GM12878 (cell line): Measurements from ENCODE around the gene GTPBP3. TPM values are rescaled to one million over a fixed set of nuclear protein-coding genes. Genes with fewer than 3 reads are reported as not detected.

ENCODE experiments used
- BMI1 ChIP-seq: fragments of 450-650 bp; IDR thresholded peaks from 2 replicates; pipeline ENCODE4 v1.6.1; 2016; ENCODE audit warnings: mild to moderate bottlenecking, moderate library complexity, borderline replicate concordance
- CHD2 ChIP-seq: IDR thresholded peaks from 2 replicates; pipeline ENCODE4 v1.6.1; 2011; ENCODE audit warnings: low read depth, low read length, improper control_type of control experiment, borderline replicate concordance
- CUX1 ChIP-seq: IDR thresholded peaks from 2 replicates; pipeline ENCODE4 v1.6.1; 2012; ENCODE audit warnings: improper control_type of control experiment, low read depth, low read length; ENCODE audit not compliant: insufficient replicate concordance
- HCFC1 ChIP-seq: fragments of 150-350 bp; IDR thresholded peaks from 2 replicates; pipeline ENCODE4 v1.6.1; 2014; ENCODE audit warnings: low read length
- IKZF2 ChIP-seq, 2 experiments: fragments of 450-650 bp; IDR thresholded peaks; 2 replicates each; pipeline ENCODE4 v1.6.1; 2017; ENCODE audit warnings: mild to moderate bottlenecking in 2 of 2, moderate library complexity in 2 of 2
- MTA3 ChIP-seq: IDR thresholded peaks from 2 replicates; pipeline ENCODE4 v1.6.1; 2012; ENCODE audit warnings: low read length, inconsistent platforms, borderline replicate concordance
- PAX8 ChIP-seq: fragments of 450-650 bp; IDR thresholded peaks from 2 replicates; pipeline ENCODE4 v1.6.1; 2017; ENCODE audit warnings: mild to moderate bottlenecking, moderate library complexity
- PBX3 ChIP-seq: IDR thresholded peaks from 2 replicates; pipeline ENCODE4 v1.6.1; 2011; ENCODE audit warnings: mild to moderate bottlenecking, low read depth, low read length, moderate library complexity; ENCODE audit not compliant: insufficient replicate concordance
- SMAD1 ChIP-seq: fragments of 450-650 bp; IDR thresholded peaks from 2 replicates; pipeline ENCODE4 v1.6.1; 2018; ENCODE audit warnings: mild to moderate bottlenecking, low read depth; ENCODE audit not compliant: partially characterized antibody
- SREBF1 ChIP-seq: IDR thresholded peaks from 2 replicates; pipeline ENCODE4 v1.6.1; 2012; ENCODE audit warnings: mild to moderate bottlenecking, low read length
- STAT3 ChIP-seq: IDR thresholded peaks from 2 replicates; pipeline ENCODE4 v1.6.1; 2011; ENCODE audit warnings: low read depth, low read length, improper control_type of control experiment
- TBL1XR1 ChIP-seq: IDR thresholded peaks from 2 replicates; pipeline ENCODE4 v1.6.1; 2012; ENCODE audit warnings: low read depth, low read length, improper control_type of control experiment
- TCF3 ChIP-seq: IDR thresholded peaks from 2 replicates; pipeline ENCODE4 v1.6.1; 2012; ENCODE audit warnings: low read depth, mild to moderate bottlenecking, low read length, borderline replicate concordance; ENCODE audit not compliant: insufficient read depth
- USF1 ChIP-seq: IDR thresholded peaks from 2 replicates; pipeline ENCODE4 v1.6.1; 2011; ENCODE audit warnings: borderline replicate concordance, low read depth, mild to moderate bottlenecking, moderate library complexity, mixed read lengths, low read length; ENCODE audit not compliant: insufficient read depth; ENCODE audit errors: extremely low read length
- WRNIP1 ChIP-seq: IDR thresholded peaks from 2 replicates; pipeline ENCODE4 v1.6.1; 2011; ENCODE audit warnings: low read depth, low read length, improper control_type of control experiment, borderline replicate concordance
- YBX1 ChIP-seq: fragments of 450-650 bp; IDR thresholded peaks from 2 replicates; pipeline ENCODE4 v1.6.1; 2016; ENCODE audit warnings: antibody characterized with exemption
- ZNF687 ChIP-seq: fragments of 450-650 bp; IDR thresholded peaks from 2 replicates; pipeline ENCODE4 v1.6.1; 2017; ENCODE audit warnings: mild to moderate bottlenecking, moderate library complexity
- polyA plus RNA-seq, 11 experiments: library from polyadenylated mRNA; depleted of rRNA in 4 of 11; unstranded in 6 of 11; stranded (reverse) in 5 of 11; fragments of >200 nt; fragmentation: Nextera tagmentation in 4 of 11; fragmentation: Illumina TruSeq in 1 of 11; extraction: Ambion mirVana in 4 of 11; extraction: Trizol in 1 of 11; gene quantifications; 1 replicate in 1 of 11; 2 replicates in 10 of 11; pipeline versions ENCODE4 v1.2.1 to v1.2.3, GENCODE V29; 2011 to 2016; ENCODE audit warnings: inconsistent platforms in 2 of 11, missing spikeins in 2 of 11, low read depth in 1 of 11
- total RNA-seq, 4 experiments: library from RNA; depleted of rRNA in 3 of 4; stranded (reverse); fragments of >200 nt in 3 of 4; fragmentation: Illumina TruSeq in 1 of 4; extraction: Trizol in 1 of 4; gene quantifications; 2 replicates each; pipeline versions ENCODE4 v1.2.1 to v1.2.3, GENCODE V29; 2013 to 2021

GTPBP3 gene
- total and polyA plus RNA-seq, 10 of the 15 experiments (the other 5 are each of a cell fraction or from before 2014, with no cell fraction given) = 2.9 to 46.8 (median 15.4) TPM

- no peak for TF ChIP-seq CUX1
- TF ChIP-seq PBX3 = peak; percentile 16
- no peak for TF ChIP-seq YBX1
- TF ChIP-seq IKZF2 (IDR thresholded peaks at IDR 0.05) = peak; percentile 96 to 97
- TF ChIP-seq CHD2 = peak; percentile 90
- no peak for TF ChIP-seq TBL1XR1
- 0 out of 2 replicates have a peak, but pooled peaks have one; percentile 32 for TF ChIP-seq STAT3
- 0 out of 2 replicates have a peak, but pooled peaks have one; percentile 4 for TF ChIP-seq TCF3
- no peak for TF ChIP-seq SREBF1
- TF ChIP-seq MTA3 = no peak
- TF ChIP-seq ZNF687 = no peak
- peak; percentile 87 for TF ChIP-seq HCFC1
- TF ChIP-seq PAX8 = no peak
- TF ChIP-seq SMAD1 = no peak
- TF ChIP-seq WRNIP1 = peak; percentile 72; the same call in 1 of the 2 replicates
- no peak for TF ChIP-seq USF1
- no peak for TF ChIP-seq BMI1
These were observed at the start of gene GTPBP3 (continued) for GRCh38 chr19:17336872-17337674.
